Ishikawa (cell line): Measurements from ENCODE around the gene FAM131C.

Experiments used
- CEBPB ChIP-seq: IDR thresholded peaks from 2 replicates; pipeline ENCODE4 v1.6.1; 2012
- CREB1 ChIP-seq: IDR thresholded peaks from 2 replicates; pipeline ENCODE4 v1.6.1; 2012; ENCODE audit warnings: low read depth
- EGR1 ChIP-seq: IDR thresholded peaks from 2 replicates; pipeline ENCODE4 v1.6.1; 2012
- EP300 ChIP-seq: IDR thresholded peaks from 2 replicates; pipeline ENCODE4 v1.6.1; 2012; ENCODE audit warnings: borderline replicate concordance
- FOXM1 ChIP-seq: IDR thresholded peaks from 2 replicates; pipeline ENCODE4 v1.6.1; 2012; ENCODE audit warnings: low read depth, borderline replicate concordance
- NFIC ChIP-seq: IDR thresholded peaks from 2 replicates; pipeline ENCODE4 v1.6.1; 2012
- RAD21 ChIP-seq: IDR thresholded peaks from 2 replicates; pipeline ENCODE4 v1.6.1; 2012; ENCODE audit warnings: low read depth
- TAF1 ChIP-seq: IDR thresholded peaks from 2 replicates; pipeline ENCODE4 v1.6.1; 2012; ENCODE audit warnings: low read depth, mild to moderate bottlenecking
- TCF12 ChIP-seq: IDR thresholded peaks from 2 replicates; pipeline ENCODE4 v1.6.1; 2012; ENCODE audit warnings: low read depth
- TEAD4 ChIP-seq: IDR thresholded peaks from 2 replicates; pipeline ENCODE4 v1.6.1; 2012
- YY1 ChIP-seq: IDR thresholded peaks from 2 replicates; pipeline ENCODE4 v1.6.1; 2012; ENCODE audit warnings: low read depth
- ZBTB7A ChIP-seq: IDR thresholded peaks from 2 replicates; pipeline ENCODE4 v1.6.1; 2012; ENCODE audit warnings: low read depth
- TF ChIP-seq, protein P1 (sequence below): IDR thresholded peaks from 2 replicates; pipeline ENCODE4 v1.6.1; 2012
- TF ChIP-seq, protein P2 (sequence below): IDR thresholded peaks from 2 replicates; pipeline ENCODE4 v1.6.1; 2012
- TF ChIP-seq, protein P3 (sequence below): IDR thresholded peaks from 2 replicates; pipeline ENCODE4 v1.6.1; 2012; ENCODE audit warnings: low read depth, mild to moderate bottlenecking

FAM131C gene

DNA sequence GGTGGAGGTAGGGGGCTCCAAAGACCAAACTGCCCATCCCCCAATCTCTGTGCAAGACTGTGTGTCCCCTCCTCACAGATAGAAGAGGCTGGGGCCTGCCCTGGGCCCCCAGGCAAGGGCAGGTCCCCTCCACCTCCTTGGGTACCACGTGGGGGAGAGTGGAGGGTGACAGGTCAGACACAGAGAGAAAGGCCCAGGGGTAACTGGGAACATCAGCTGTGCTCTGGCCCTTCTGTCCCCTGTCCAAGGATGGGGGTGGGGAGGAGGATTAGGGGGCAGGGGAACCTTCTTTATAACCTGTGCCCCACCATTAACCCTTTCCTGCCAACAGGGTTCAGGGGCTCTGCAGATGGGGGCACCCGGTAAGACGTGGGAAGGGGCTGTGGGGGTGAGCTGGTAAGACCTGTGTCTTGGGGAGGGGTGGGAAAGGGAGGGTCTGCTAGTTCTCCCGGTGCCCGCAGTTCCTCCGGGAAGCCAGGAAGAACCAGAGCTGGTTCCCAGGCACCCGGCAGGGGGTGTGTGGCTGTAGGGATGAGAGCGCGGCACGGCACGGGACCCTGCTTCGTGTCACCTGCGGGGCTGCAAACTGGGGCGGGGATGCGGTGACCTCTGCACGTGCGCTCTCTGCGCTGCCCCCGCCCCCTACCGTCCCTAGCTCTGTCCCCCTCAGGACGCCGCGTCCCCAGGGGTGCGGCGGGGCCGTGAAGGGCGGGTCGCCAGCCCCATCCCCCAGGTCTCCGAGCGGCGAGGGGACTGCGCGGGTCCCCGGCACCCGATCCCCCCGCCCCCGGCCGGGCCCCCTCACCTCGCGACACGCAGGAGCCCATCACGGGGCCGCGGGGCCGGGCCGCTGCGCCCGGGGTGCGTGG is 601 bp downstream of the FAM131C start:
- no peak for TF ChIP-seq FOXM1
- TF ChIP-seq, protein P1, sequence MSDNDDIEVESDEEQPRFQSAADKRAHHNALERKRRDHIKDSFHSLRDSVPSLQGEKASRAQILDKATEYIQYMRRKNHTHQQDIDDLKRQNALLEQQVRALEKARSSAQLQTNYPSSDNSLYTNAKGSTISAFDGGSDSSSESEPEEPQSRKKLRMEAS = 0 out of 2 replicates have a peak, but pooled peaks have one; percentile 10

- TF ChIP-seq CREB1 (no peak), ZBTB7A (no peak), EGR1 (no peak), RAD21 (no peak), NFIC (no peak), CEBPB (no peak), TAF1 (no peak), YY1 (no peak), FOXM1 (no peak), TCF12 (no peak), TEAD4 (no peak), EP300 (no peak)
- TF ChIP-seq, protein P2, sequence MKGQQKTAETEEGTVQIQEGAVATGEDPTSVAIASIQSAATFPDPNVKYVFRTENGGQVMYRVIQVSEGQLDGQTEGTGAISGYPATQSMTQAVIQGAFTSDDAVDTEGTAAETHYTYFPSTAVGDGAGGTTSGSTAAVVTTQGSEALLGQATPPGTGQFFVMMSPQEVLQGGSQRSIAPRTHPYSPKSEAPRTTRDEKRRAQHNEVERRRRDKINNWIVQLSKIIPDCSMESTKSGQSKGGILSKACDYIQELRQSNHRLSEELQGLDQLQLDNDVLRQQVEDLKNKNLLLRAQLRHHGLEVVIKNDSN = no peak
- TF ChIP-seq, protein P1 = no peak
- TF ChIP-seq, protein P3, sequence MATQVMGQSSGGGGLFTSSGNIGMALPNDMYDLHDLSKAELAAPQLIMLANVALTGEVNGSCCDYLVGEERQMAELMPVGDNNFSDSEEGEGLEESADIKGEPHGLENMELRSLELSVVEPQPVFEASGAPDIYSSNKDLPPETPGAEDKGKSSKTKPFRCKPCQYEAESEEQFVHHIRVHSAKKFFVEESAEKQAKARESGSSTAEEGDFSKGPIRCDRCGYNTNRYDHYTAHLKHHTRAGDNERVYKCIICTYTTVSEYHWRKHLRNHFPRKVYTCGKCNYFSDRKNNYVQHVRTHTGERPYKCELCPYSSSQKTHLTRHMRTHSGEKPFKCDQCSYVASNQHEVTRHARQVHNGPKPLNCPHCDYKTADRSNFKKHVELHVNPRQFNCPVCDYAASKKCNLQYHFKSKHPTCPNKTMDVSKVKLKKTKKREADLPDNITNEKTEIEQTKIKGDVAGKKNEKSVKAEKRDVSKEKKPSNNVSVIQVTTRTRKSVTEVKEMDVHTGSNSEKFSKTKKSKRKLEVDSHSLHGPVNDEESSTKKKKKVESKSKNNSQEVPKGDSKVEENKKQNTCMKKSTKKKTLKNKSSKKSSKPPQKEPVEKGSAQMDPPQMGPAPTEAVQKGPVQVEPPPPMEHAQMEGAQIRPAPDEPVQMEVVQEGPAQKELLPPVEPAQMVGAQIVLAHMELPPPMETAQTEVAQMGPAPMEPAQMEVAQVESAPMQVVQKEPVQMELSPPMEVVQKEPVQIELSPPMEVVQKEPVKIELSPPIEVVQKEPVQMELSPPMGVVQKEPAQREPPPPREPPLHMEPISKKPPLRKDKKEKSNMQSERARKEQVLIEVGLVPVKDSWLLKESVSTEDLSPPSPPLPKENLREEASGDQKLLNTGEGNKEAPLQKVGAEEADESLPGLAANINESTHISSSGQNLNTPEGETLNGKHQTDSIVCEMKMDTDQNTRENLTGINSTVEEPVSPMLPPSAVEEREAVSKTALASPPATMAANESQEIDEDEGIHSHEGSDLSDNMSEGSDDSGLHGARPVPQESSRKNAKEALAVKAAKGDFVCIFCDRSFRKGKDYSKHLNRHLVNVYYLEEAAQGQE = no peak
Measured at GRCh38 chr1:16072095-16072494, 1.4 kb downstream of the FAM131C start.

- TF ChIP-seq FOXM1 = no peak
- TF ChIP-seq TAF1 = no peak
- TF ChIP-seq EP300 = no peak
- no peak for TF ChIP-seq EGR1
- TF ChIP-seq CEBPB = no peak
- TF ChIP-seq, protein P3 = no peak
- no peak for TF ChIP-seq YY1
- TF ChIP-seq, protein P1 = no peak
- no peak for TF ChIP-seq TCF12
- no peak for TF ChIP-seq CREB1
- TF ChIP-seq RAD21 = no peak
- no peak for TF ChIP-seq ZBTB7A
- TF ChIP-seq TEAD4 = no peak
- TF ChIP-seq NFIC = no peak
- TF ChIP-seq, protein P2 = no peak
Measured at GRCh38 chr1:16071614-16072013, 1.8 kb downstream of the FAM131C start.

DNA sequence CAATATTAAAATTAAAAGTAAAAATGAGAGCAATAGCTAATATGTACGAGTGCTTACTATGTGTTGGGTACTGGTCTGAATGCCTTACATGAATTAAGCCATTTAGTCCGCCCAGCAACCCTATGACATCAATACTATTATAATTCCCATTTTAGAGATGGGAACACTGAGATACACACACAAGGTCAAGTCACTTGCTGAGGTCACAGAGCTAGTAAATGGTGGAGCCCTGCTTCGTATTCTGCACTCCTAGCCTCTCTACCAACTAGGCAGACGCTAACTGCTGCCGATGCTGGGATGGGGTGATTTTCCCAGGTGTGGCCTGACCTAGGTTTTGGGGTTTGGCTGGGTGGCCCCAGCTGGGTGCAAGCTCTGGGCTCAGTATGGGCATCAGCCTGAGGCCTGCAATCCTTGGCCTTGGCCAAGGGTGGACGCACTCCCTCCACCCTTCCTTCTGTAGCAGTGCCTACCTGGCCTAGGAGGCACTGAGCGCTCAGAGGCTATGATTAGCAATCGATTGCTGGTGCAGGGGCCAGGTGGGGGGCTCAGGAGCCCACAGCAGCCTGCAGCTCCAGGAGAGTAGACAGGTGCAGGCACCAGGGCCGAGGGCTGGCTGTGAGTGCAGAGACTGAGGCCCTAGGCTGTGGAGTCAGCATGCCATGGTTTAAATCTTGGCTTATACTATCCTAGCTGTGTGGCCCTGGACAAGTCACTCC is 2.7 kb downstream of the FAM131C start:
- no peak for TF ChIP-seq ZBTB7A
- no peak for TF ChIP-seq CREB1
- no peak for TF ChIP-seq RAD21
- no peak for TF ChIP-seq TEAD4
- TF ChIP-seq, protein P3 = no peak
- no peak for TF ChIP-seq TAF1
- TF ChIP-seq YY1 = no peak
- TF ChIP-seq, protein P2 = no peak
- no peak for TF ChIP-seq EP300
